ENCODE data around the gene CHD9NB.

DNA sequence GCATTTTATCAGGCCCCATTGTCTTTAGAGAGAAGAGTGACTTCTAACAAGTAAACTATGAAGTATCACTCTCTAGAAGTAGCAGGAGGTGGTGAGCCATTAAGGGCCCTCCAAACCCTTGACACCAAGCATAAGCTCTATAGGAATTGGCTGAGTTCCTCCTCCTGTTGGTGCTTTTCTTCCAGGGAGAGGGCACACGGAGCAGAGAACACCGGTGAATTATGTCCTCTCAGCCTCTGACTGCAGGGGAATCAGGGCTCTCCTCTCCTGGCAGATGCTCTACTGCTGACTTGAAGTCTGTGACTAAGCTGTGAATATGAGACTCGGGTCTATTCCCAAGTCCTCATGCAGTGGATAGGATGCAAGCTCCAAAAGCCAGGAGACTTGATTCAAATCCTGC, 34.4 kb upstream of the CHD9NB start:
- TF ChIP-seq, protein P1, sequence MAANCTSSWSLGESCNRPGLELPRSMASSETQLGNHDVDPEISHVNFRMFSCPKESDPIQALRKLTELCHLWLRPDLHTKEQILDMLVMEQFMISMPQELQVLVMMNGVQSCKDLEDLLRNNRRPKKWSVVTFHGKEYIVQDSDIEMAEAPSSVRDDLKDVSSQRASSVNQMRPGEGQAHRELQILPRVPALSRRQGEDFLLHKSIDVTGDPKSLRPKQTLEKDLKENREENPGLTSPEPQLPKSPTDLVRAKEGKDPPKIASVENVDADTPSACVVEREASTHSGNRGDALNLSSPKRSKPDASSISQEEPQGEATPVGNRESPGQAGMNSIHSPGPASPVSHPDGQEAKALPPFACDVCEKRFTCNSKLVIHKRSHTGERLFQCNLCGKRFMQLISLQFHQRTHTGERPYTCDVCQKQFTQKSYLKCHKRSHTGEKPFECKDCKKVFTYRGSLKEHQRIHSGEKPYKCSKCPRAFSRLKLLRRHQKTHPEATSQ (tag by site-specific recombination; IDR thresholded peaks at IDR 0.05), result no peak
- TF ChIP-seq, protein P2, sequence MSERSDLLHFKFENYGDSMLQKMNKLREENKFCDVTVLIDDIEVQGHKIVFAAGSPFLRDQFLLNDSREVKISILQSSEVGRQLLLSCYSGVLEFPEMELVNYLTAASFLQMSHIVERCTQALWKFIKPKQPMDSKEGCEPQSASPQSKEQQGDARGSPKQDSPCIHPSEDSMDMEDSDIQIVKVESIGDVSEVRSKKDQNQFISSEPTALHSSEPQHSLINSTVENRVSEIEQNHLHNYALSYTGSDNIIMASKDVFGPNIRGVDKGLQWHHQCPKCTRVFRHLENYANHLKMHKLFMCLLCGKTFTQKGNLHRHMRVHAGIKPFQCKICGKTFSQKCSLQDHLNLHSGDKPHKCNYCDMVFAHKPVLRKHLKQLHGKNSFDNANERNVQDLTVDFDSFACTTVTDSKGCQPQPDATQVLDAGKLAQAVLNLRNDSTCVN (tag by site-specific recombination; optimal IDR thresholded peaks at IDR 0.05), result no peak
- TF ChIP-seq, protein P3, sequence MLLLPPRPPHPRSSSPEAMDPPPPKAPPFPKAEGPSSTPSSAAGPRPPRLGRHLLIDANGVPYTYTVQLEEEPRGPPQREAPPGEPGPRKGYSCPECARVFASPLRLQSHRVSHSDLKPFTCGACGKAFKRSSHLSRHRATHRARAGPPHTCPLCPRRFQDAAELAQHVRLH (tag by site-specific recombination; IDR thresholded peaks at IDR 0.05), result no peak
- no peak for TF ChIP-seq ZNF473 (tag by site-specific recombination; IDR thresholded peaks at IDR 0.05)
- TF ChIP-seq HOXA7 (CRISPR knock-in tag; IDR thresholded peaks at IDR 0.05; ENCODE audit: borderline replicate concordance), result no peak
- TF ChIP-seq, protein P4, sequence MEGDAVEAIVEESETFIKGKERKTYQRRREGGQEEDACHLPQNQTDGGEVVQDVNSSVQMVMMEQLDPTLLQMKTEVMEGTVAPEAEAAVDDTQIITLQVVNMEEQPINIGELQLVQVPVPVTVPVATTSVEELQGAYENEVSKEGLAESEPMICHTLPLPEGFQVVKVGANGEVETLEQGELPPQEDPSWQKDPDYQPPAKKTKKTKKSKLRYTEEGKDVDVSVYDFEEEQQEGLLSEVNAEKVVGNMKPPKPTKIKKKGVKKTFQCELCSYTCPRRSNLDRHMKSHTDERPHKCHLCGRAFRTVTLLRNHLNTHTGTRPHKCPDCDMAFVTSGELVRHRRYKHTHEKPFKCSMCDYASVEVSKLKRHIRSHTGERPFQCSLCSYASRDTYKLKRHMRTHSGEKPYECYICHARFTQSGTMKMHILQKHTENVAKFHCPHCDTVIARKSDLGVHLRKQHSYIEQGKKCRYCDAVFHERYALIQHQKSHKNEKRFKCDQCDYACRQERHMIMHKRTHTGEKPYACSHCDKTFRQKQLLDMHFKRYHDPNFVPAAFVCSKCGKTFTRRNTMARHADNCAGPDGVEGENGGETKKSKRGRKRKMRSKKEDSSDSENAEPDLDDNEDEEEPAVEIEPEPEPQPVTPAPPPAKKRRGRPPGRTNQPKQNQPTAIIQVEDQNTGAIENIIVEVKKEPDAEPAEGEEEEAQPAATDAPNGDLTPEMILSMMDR (tag by site-specific recombination; IDR thresholded peaks at IDR 0.05), result no peak
- no peak for TF ChIP-seq YY1 (tag by site-specific recombination; IDR thresholded peaks at IDR 0.05)
- no peak for TF ChIP-seq ZNF561 (tag by site-specific recombination; IDR thresholded peaks at IDR 0.05; ENCODE audit: borderline replicate concordance)
- TF ChIP-seq, protein P5, sequence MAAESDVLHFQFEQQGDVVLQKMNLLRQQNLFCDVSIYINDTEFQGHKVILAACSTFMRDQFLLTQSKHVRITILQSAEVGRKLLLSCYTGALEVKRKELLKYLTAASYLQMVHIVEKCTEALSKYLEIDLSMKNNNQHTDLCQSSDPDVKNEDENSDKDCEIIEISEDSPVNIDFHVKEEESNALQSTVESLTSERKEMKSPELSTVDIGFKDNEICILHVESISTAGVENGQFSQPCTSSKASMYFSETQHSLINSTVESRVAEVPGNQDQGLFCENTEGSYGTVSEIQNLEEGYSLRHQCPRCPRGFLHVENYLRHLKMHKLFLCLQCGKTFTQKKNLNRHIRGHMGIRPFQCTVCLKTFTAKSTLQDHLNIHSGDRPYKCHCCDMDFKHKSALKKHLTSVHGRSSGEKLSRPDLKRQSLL (tag by site-specific recombination; IDR thresholded peaks at IDR 0.05), result no peak
- no peak for TF ChIP-seq ZNF660 (tag by site-specific recombination; IDR thresholded peaks at IDR 0.05)
- TF ChIP-seq, protein P6, sequence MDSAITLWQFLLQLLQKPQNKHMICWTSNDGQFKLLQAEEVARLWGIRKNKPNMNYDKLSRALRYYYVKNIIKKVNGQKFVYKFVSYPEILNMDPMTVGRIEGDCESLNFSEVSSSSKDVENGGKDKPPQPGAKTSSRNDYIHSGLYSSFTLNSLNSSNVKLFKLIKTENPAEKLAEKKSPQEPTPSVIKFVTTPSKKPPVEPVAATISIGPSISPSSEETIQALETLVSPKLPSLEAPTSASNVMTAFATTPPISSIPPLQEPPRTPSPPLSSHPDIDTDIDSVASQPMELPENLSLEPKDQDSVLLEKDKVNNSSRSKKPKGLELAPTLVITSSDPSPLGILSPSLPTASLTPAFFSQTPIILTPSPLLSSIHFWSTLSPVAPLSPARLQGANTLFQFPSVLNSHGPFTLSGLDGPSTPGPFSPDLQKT (IDR thresholded peaks at IDR 0.05; ENCODE audit: borderline replicate concordance, low read depth, low read length), result no peak

Measured in HEK293 (cell line).